ENCODE measurements around the gene SGIP1.

DNA sequence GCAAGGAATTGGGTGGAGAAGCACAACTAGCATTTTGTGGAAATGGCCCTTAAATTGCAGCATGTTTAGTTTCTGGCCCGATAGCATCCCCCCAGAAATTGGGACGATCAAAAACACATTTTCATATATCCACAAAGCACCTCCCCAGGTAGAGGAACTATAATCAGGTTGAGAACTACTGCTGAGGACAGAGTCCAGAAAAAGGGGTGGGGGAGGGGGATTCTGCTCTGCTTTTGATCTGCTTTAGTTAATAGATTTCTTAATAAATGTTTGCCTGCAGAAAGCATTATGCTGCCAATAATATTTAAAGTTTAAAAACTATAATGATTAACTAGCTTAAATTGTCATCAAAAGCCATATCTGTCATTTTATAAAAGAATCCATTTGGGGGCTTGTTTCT is 203.9 kb downstream of the SGIP1 start:
- TF ChIP-seq CTCF (conservative IDR thresholded peaks at IDR 0.05; ENCODE audit: low read depth, low read length) = no peak
- no peak for TF ChIP-seq EZH2 (IDR thresholded peaks at IDR 0.05; ENCODE audit: borderline replicate concordance, low read depth, low read length, poor library complexity, severe bottlenecking)
